ENCODE data around the gene POLR3H. TPM values are rescaled to one million over a fixed set of nuclear protein-coding genes. Genes with fewer than 3 reads are reported as not detected.

POLR3H gene
- total RNA-seq, 2 donors from 2014 or later: 30.1 to 32.6 TPM

DNA sequence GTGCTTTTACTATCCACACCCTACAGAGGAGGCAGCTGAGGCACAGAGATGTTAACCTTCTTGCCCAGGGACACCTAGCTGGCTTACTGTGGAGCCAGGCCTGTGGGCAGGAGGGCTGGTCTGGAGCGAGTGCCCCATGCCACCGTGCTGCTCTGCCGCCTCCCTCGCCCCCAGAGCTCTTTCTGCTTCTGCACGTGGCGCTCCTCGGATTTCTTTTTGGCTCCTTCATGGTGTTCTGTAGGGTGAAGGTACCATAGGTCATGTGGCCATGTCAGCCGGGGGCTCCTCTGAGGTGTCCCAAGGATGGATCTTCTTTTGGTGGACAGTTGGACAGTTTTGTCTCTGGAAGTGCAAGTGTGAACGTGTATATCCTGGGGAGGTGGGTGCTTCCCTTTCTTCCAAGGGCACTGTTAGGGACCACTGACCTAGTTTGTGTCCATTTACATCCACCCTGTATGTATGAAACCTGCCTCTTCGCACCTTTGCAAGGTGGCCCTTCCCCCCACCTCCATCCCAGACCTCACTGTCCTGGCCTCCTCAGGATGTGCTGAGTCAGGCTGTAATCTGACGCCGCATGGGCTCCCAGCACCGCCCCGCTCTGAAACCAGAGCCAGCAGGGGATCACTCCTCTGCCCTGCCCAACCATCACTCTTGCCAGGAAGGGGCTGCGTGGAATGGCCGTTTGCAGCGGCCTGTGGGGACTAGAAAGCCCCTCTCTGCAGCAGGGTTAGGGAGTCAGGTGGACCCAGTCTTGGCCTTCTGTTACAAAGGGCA, 31.7 kb downstream of the POLR3H start:
- Mint-ChIP-seq H3K4me3 (no peak overlapping the region), H3K27me3 (ENCODE audit: insufficient read depth) (no peaks in the 10 kb centered on the region), H3K36me3 (ENCODE audit: low read depth) (peaks cover 34% of the 10 kb centered on the region), H3K9me3 (no peaks in the 10 kb centered on the region), H3K27ac (peak overlapping the region; percentile 85), H3K4me1 (peaks cover 10% of the 10 kb centered on the region)
- Histone ChIP-seq H3K4me1 (ENCODE audit: control insufficient read depth, insufficient read depth, low read length) (peaks cover 8% of the 10 kb centered on the region), H3K9me3 (ENCODE audit: control insufficient read depth, low read length) (no peaks in the 10 kb centered on the region), H3K4me3 (ENCODE audit: low read length) (no peak overlapping the region), H3K27ac (ENCODE audit: low read depth, low read length) (peak overlapping the region; percentile 48), H3K36me3 (ENCODE audit: control insufficient read depth, insufficient read depth, low read length) (peaks cover 47% of the 10 kb centered on the region), H3K9ac (ENCODE audit: extremely low read depth, low read length, poor library complexity, severe bottlenecking) (no peak overlapping the region), H3K27me3 (ENCODE audit: control insufficient read depth, insufficient read depth, low read length, poor library complexity, severe bottlenecking) (no peaks in the 10 kb centered on the region)
- peak; percentile 96 for DNase-seq
- 52 to 57% methylated on average over 9 to 17 of the region's 17 CpGs for WGBS, 2 experiments (ENCODE audit: insufficient coverage in 1 of 2, insufficient read length in 1 of 2)
- TF ChIP-seq, protein P1, sequence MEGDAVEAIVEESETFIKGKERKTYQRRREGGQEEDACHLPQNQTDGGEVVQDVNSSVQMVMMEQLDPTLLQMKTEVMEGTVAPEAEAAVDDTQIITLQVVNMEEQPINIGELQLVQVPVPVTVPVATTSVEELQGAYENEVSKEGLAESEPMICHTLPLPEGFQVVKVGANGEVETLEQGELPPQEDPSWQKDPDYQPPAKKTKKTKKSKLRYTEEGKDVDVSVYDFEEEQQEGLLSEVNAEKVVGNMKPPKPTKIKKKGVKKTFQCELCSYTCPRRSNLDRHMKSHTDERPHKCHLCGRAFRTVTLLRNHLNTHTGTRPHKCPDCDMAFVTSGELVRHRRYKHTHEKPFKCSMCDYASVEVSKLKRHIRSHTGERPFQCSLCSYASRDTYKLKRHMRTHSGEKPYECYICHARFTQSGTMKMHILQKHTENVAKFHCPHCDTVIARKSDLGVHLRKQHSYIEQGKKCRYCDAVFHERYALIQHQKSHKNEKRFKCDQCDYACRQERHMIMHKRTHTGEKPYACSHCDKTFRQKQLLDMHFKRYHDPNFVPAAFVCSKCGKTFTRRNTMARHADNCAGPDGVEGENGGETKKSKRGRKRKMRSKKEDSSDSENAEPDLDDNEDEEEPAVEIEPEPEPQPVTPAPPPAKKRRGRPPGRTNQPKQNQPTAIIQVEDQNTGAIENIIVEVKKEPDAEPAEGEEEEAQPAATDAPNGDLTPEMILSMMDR (conservative IDR thresholded peaks at IDR 0.05): no peak

DNA sequence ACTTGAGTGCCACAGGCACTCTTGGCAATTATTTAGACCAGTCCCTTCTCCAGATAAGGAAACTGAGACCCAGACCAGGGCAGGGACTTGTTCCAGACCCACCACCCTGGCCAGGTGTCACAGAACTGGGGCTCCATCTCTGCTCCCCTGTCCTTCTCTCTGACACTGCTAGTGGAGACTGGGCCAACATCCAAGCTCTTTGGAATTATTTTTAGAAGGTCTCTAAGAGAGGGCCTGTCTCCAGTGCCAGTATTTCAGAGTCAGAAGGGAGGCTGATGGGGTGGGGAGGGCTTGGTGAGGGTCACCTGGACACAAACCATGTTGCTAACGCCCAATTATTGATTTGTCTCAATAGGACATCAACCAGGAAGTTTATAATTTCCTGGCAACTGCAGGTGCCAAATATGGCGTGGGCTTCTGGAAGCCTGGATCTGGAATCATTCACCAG, 32.7 kb downstream of the POLR3H start:
- Mint-ChIP-seq H3K4me1 (peaks cover 10% of the 10 kb centered on the region), H3K27me3 (ENCODE audit: insufficient read depth) (no peaks in the 10 kb centered on the region), H3K9me3 (no peaks in the 10 kb centered on the region), H3K36me3 (ENCODE audit: low read depth) (peaks cover 41% of the 10 kb centered on the region), H3K27ac (no peak overlapping the region), H3K4me3 (no peak overlapping the region)
- TF ChIP-seq, protein P1 (conservative IDR thresholded peaks at IDR 0.05): no peak
- no peak overlapping the region for H3K9ac ChIP-seq (ENCODE audit: extremely low read depth, low read length, poor library complexity, severe bottlenecking)
- H3K9me3 ChIP-seq (ENCODE audit: control insufficient read depth, low read length): no peaks in the 10 kb centered on the region
- no peaks in the 10 kb centered on the region for H3K27me3 ChIP-seq (ENCODE audit: control insufficient read depth, insufficient read depth, low read length, poor library complexity, severe bottlenecking)
- no peak for DNase-seq
- no peak overlapping the region for H3K27ac ChIP-seq (ENCODE audit: low read depth, low read length)
- WGBS, 2 experiments (ENCODE audit: insufficient coverage in 1 of 2, insufficient read length in 1 of 2): 95 to 100% methylated on average over 2 of the region's 2 CpGs
- peaks cover 44% of the 10 kb centered on the region for H3K36me3 ChIP-seq (ENCODE audit: control insufficient read depth, insufficient read depth, low read length)
- no peak overlapping the region for H3K4me3 ChIP-seq (ENCODE audit: low read length)
- H3K4me1 ChIP-seq (ENCODE audit: control insufficient read depth, insufficient read depth, low read length): peaks cover 8% of the 10 kb centered on the region

DNA sequence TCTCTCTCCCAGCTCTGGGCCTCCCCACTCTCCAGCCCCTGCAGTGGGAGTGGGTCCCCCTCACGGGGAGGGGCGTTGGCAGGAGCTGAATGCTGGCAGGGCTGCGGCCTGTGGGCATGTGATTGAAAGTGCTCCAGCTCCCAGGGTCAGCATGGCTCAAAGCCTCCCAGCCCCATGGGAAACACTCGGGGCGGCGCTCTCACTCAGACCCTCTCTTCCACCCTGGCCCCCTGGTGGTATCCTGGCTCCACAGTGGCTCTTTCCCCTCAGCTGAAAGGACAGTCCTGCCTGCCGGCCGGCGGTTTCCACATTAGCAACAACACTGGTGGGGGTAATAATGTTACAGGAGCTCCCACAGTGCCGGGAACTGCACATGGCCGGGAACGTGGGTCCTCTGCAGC, 35.5 kb downstream of the POLR3H start:
- Mint-ChIP-seq H3K9me3 (no peaks in the 10 kb centered on the region), H3K36me3 (ENCODE audit: low read depth) (peaks cover 39% of the 10 kb centered on the region), H3K4me3 (no peak overlapping the region), H3K4me1 (peaks cover 10% of the 10 kb centered on the region), H3K27me3 (ENCODE audit: insufficient read depth) (no peaks in the 10 kb centered on the region), H3K27ac (peak overlapping the region; percentile 37)
- 93 to 96% methylated on average over 7 to 12 of the region's 12 CpGs for WGBS, 2 experiments (ENCODE audit: insufficient coverage in 1 of 2, insufficient read length in 1 of 2)
- no peak overlapping the region for H3K4me3 ChIP-seq (ENCODE audit: low read length)
- H3K27me3 ChIP-seq (ENCODE audit: control insufficient read depth, insufficient read depth, low read length, poor library complexity, severe bottlenecking): no peaks in the 10 kb centered on the region
- H3K27ac ChIP-seq (ENCODE audit: low read depth, low read length): no peak overlapping the region
- TF ChIP-seq, protein P1 (conservative IDR thresholded peaks at IDR 0.05): peak; percentile 49
- H3K9me3 ChIP-seq (ENCODE audit: control insufficient read depth, low read length): no peaks in the 10 kb centered on the region
- no peak overlapping the region for H3K9ac ChIP-seq (ENCODE audit: extremely low read depth, low read length, poor library complexity, severe bottlenecking)
- H3K36me3 ChIP-seq (ENCODE audit: control insufficient read depth, insufficient read depth, low read length): peaks cover 32% of the 10 kb centered on the region
- DNase-seq: peak; percentile 62
- H3K4me1 ChIP-seq (ENCODE audit: control insufficient read depth, insufficient read depth, low read length): peaks cover 8% of the 10 kb centered on the region
